Neural progenitor cell (in vitro differentiated cells): ENCODE measurements around the gene ARMH4.

Experiments used
- EZH2 ChIP-seq: fragments of 200-600 bp; sonication (generic); IDR thresholded peaks from 2 replicates; pipeline ENCODE4 v1.6.1; 2017; ENCODE audit warnings: antibody characterized with exemption, mild to moderate bottlenecking, moderate library complexity
- EZH2phosphoT487 ChIP-seq: fragments of 200-600 bp; sonication (generic); IDR thresholded peaks from 2 replicates; pipeline ENCODE4 v1.6.1; 2017; ENCODE audit warnings: antibody characterized with exemption
- TF ChIP-seq, protein P1 (sequence below): fragments of 200-600 bp; sonication (generic); IDR thresholded peaks from 2 replicates; pipeline ENCODE4 v1.5.1; 2017; ENCODE audit warnings: antibody characterized with exemption, mild to moderate bottlenecking

DNA sequence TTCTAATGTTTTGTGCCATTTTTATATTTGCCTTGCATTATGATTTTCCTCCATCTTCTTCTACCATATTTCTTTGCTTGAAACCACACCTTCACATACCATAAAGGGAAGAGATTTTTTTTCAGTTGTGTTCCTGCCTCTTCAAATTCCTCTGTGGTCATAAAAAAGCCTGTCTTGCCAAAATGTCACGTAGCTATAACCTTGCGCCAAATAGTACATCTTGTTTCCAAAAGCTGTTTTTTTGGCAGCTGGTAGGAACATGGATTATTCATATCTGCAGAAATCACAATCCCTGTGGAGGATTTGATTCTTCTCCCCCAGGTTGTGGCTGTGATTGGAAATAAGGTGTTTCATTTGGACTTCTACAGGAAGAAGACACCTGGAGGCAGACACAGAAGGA is 152.5 kb downstream of the ARMH4 start:
- TF ChIP-seq, protein P1, sequence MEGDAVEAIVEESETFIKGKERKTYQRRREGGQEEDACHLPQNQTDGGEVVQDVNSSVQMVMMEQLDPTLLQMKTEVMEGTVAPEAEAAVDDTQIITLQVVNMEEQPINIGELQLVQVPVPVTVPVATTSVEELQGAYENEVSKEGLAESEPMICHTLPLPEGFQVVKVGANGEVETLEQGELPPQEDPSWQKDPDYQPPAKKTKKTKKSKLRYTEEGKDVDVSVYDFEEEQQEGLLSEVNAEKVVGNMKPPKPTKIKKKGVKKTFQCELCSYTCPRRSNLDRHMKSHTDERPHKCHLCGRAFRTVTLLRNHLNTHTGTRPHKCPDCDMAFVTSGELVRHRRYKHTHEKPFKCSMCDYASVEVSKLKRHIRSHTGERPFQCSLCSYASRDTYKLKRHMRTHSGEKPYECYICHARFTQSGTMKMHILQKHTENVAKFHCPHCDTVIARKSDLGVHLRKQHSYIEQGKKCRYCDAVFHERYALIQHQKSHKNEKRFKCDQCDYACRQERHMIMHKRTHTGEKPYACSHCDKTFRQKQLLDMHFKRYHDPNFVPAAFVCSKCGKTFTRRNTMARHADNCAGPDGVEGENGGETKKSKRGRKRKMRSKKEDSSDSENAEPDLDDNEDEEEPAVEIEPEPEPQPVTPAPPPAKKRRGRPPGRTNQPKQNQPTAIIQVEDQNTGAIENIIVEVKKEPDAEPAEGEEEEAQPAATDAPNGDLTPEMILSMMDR = no peak
- no peak for TF ChIP-seq EZH2phosphoT487
- no peak for TF ChIP-seq EZH2
